Stomach (tissue), 19 donors: Measurements from ENCODE around the gene BLOC1S4. TPM values are rescaled to one million over a fixed set of nuclear protein-coding genes. Genes with fewer than 3 reads are reported as not detected.

Experiments
- DNase-seq, 2 donors: peaks; one replicate each; pipeline versions ENCODE4 v3.0.0 to v3.0.0-alpha.2; 2013 to 2019
- H3K27ac ChIP-seq, 5 donors: fragments of 200-600 bp in 4 of 5; sonication (generic) in 4 of 5; one replicate each; pipeline ENCODE4 v1.5.1; 2013 to 2019; ENCODE audit warnings: mild to moderate bottlenecking in 1 of 5, moderate library complexity in 1 of 5
- H3K27me3 ChIP-seq, 3 donors: fragments of 200-600 bp; sonication (generic); one replicate each; pipeline ENCODE4 v1.5.1; 2017 to 2019; ENCODE audit warnings: mixed run types in 1 of 3
- H3K36me3 ChIP-seq, 4 donors: fragments of 200-600 bp; sonication (generic); 1 replicate in 3 of 4; 2 replicates in 1 of 4; pipeline ENCODE4 v1.5.1; 2016 to 2019
- H3K4me1 ChIP-seq, 4 donors: fragments of 200-600 bp; sonication (generic); one replicate each; pipeline ENCODE4 v1.5.1; 2016 to 2019
- H3K4me3 ChIP-seq, 4 donors: fragments of 200-600 bp; sonication (generic) in 3 of 4; one replicate each; pipeline ENCODE4 v1.5.1; 2016 to 2019; ENCODE audit warnings: mild to moderate bottlenecking in 1 of 4
- H3K9me3 ChIP-seq, 4 donors: fragments of 200-600 bp; sonication (generic); one replicate each; pipeline ENCODE4 v1.5.1; 2016 to 2019
- CTCF ChIP-seq, 7 experiments: fragments of 450-650 bp in 4 of 7; fragments of 200-600 bp in 3 of 7; sonication (generic) in 3 of 7; IDR thresholded peaks; one replicate each; pipeline ENCODE4 v1.5.1; 2016 to 2019; ENCODE audit warnings: antibody characterized with exemption in 7 of 7, control low read depth in 2 of 7, mild to moderate bottlenecking in 1 of 7
- EP300 ChIP-seq: sonication (generic); formaldehyde crosslinking; IDR thresholded peaks from one replicate; pipeline ENCODE4 v1.6.1; 2017; ENCODE audit warnings: antibody characterized with exemption
- POLR2A ChIP-seq, 4 donors: fragments of 450-650 bp; IDR thresholded peaks; one replicate each; pipeline ENCODE4 v1.6.1; 2016; ENCODE audit warnings: antibody characterized with exemption in 4 of 4, control low read depth in 2 of 4, mild to moderate bottlenecking in 1 of 4, moderate library complexity in 1 of 4
- POLR2AphosphoS5 ChIP-seq, 3 donors: sonication (generic); formaldehyde crosslinking; IDR thresholded peaks; one replicate each; pipeline ENCODE4 v1.6.1; 2016; ENCODE audit warnings: antibody characterized with exemption in 3 of 3
- WGBS, 5 donors: extraction: QIAGEN DNeasy Blood & Tissue Kit in 3 of 5; methylation state at CpG; one replicate each; pipeline versions ENCODE4 v1.1.5 to v1.1.7; 2013 to 2018; 5-methylcytosine and 5-hydroxymethylcytosine counted together
- intact Hi-C: fragments of 100-400 bp; cut with DNase I; formaldehyde crosslinking; loops from one replicate; pipeline ENCODE4 v1.15.1; 2023; ENCODE audit warnings: low total_unique reads
- long read RNA-seq, 10 donors: transcript quantifications; one replicate each; lab custom pipeline, GENCODE V29; 2026
- polyA plus RNA-seq, 3 donors: library from polyadenylated mRNA; stranded (reverse); fragments of 200-250 nt; gene quantifications; one replicate each; pipeline ENCODE4 v1.2.3, GENCODE V29; 2013
- total RNA-seq, 5 donors: library from RNA; depleted of rRNA; stranded (reverse); fragments of >200 nt; gene quantifications; one replicate each; pipeline versions ENCODE4 v1.1.0 to v1.2.3, GENCODE V29; 2014 to 2016
- donor health status: healthy with polysubstance abuse.
- donor health status: Bipolar disorder and iron deficiency.
- donor health status: healthy.

Gene BLOC1S4, protein sequence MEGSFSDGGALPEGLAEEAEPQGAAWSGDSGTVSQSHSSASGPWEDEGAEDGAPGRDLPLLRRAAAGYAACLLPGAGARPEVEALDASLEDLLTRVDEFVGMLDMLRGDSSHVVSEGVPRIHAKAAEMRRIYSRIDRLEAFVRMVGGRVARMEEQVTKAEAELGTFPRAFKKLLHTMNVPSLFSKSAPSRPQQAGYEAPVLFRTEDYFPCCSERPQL
- total RNA-seq: 10 to 100 TPM in 4 of 5 donors, 1 to 10 TPM in 1; 9.5 to 64.3 (median 31.5) TPM
- 10 to 100 TPM in 1 of 3 donors, 1 to 10 TPM in 2; 8.4 to 13.1 (median 8.9) TPM for polyA plus RNA-seq
- long read RNA-seq, donor 1, transcript BLOC1S4-201 (1 exons, 1,617 nt): major isoform, 6 of 6 reads
- long read RNA-seq, donor 1, partial matches to known transcripts: 0 of 6 reads
- long read RNA-seq, donor 1, other reads (novel, unspliced or antisense): 0 of 6 reads
- long read RNA-seq, donor 2, transcript BLOC1S4-201 (1 exons, 1,617 nt): major isoform, 7 of 7 reads
- long read RNA-seq, donor 2, partial matches to known transcripts: 0 of 7 reads
- long read RNA-seq, donor 2, other reads (novel, unspliced or antisense): 0 of 7 reads
- long read RNA-seq, donor 3, transcript BLOC1S4-201 (1 exons, 1,617 nt): major isoform, 13 of 13 reads
- long read RNA-seq, donor 3, partial matches to known transcripts: 0 of 13 reads
- long read RNA-seq, donor 3, other reads (novel, unspliced or antisense): 0 of 13 reads
- long read RNA-seq, donor 4, partial matches to known transcripts: 0 of 2 reads
- long read RNA-seq, donor 4, other reads (novel, unspliced or antisense): 0 of 2 reads
- long read RNA-seq, donor 5, transcript BLOC1S4-201 (1 exons, 1,617 nt): major isoform, 28 of 28 reads
- long read RNA-seq, donor 5, partial matches to known transcripts: 0 of 28 reads
- long read RNA-seq, donor 5, other reads (novel, unspliced or antisense): 0 of 28 reads
- long read RNA-seq, donor 6: 0 reads
- long read RNA-seq, donor 7, transcript BLOC1S4-201 (1 exons, 1,617 nt): major isoform, 15 of 15 reads
- long read RNA-seq, donor 7, partial matches to known transcripts: 0 of 15 reads
- long read RNA-seq, donor 7, other reads (novel, unspliced or antisense): 0 of 15 reads
- long read RNA-seq, donor 8, transcript BLOC1S4-201 (1 exons, 1,617 nt): major isoform, 17 of 17 reads
- long read RNA-seq, donor 8, partial matches to known transcripts: 0 of 17 reads
- long read RNA-seq, donor 8, other reads (novel, unspliced or antisense): 0 of 17 reads
- long read RNA-seq, donor 9, transcript BLOC1S4-201 (1 exons, 1,617 nt): major isoform, 17 of 17 reads
- long read RNA-seq, donor 9, partial matches to known transcripts: 0 of 17 reads
- long read RNA-seq, donor 9, other reads (novel, unspliced or antisense): 0 of 17 reads
- long read RNA-seq, donor 10, transcript BLOC1S4-201 (1 exons, 1,617 nt): major isoform, 6 of 6 reads
- long read RNA-seq, donor 10, partial matches to known transcripts: 0 of 6 reads
- long read RNA-seq, donor 10, other reads (novel, unspliced or antisense): 0 of 6 reads

DNA sequence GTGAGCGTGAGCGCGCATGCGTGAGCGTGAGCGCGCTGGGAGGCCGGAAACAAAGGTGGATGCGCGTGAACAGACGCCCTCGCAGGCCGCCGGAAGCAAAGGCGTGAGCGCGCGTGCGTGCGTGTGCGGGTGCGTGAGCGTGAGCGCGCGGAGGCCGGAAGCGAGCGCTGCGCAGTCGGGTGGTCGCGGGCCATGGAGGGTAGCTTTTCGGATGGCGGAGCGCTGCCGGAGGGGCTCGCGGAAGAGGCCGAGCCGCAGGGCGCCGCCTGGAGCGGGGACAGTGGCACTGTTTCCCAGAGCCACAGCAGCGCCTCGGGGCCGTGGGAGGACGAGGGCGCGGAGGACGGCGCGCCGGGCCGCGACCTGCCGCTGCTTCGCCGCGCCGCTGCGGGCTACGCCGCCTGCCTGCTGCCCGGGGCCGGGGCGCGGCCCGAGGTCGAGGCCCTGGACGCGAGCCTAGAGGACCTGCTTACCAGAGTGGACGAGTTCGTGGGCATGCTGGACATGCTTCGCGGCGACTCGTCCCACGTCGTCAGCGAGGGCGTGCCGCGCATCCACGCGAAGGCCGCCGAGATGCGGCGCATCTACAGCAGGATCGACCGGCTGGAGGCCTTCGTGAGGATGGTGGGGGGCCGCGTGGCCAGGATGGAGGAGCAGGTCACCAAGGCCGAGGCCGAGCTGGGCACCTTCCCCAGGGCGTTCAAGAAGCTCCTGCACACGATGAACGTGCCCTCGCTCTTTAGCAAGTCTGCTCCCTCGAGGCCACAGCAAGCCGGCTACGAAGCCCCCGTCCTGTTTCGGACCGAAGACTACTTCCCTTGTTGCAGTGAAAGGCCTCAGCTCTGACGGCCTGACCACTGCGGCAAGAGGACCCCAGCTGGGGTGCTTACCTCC, at the start of gene BLOC1S4:
Gene BLOC1S4, plus strand, starts transcription at position 157 of the 894 bp plus-strand sequence. Its CDS starts 36 bp downstream, at position 193.
- TF ChIP-seq POLR2AphosphoS5 (IDR thresholded peaks at IDR 0.05): peak; percentile 94 to 99 (median 96)
- peak in 1 of 7 experiments; percentile 33 for TF ChIP-seq CTCF (IDR thresholded peaks at IDR 0.05)
- TF ChIP-seq POLR2A (IDR thresholded peaks at IDR 0.05): peak in 1 of 4 donors; percentile 40
- no peak for TF ChIP-seq EP300
- 0 to 1% (median 0%) methylated on average over 57 to 109 of the region's 109 CpGs for WGBS, 5 donors
- H3K27me3 ChIP-seq: no peaks in the 10 kb centered on the region
- DNase-seq: peak; percentile 90 to 98
- peak within 1 kb of the TSS; percentile 70 to 93 (median 85) for H3K4me3 ChIP-seq
- peak within 1 kb of the TSS; percentile 87 to 97 (median 94) for H3K27ac ChIP-seq
- no peaks in the 10 kb centered on the region for H3K9me3 ChIP-seq
- H3K4me1 ChIP-seq: peaks cover 22 to 38% (median 30%) of the 10 kb centered on the region in 4 donors
- no peaks in the 10 kb centered on the region for H3K36me3 ChIP-seq
- intact Hi-C loops: no loop called here

GRCh38 chr4:6668391-6668790, 47.6 kb upstream of the BLOC1S4 start:
- Histone ChIP-seq H3K4me3 (no peak overlapping the region), H3K9me3 (no peaks in the 10 kb centered on the region), H3K4me1 (peaks cover 6 to 25% (median 17%) of the 10 kb centered on the region in 4 donors), H3K27ac (peak overlapping the region in 2 of 5 donors; percentile 18 to 58), H3K27me3 (peaks cover 4 to 22% (median 19%) of the 10 kb centered on the region in 3 donors), H3K36me3 (peaks cover 0 to 13% (median 3%) of the 10 kb centered on the region in 4 donors)
- intact Hi-C loops: no loop called here
- WGBS, 5 donors: 45 to 63% (median 53%) methylated on average over 11 of the region's 11 CpGs
- TF ChIP-seq POLR2A (IDR thresholded peaks at IDR 0.05) (no peak), CTCF (IDR thresholded peaks at IDR 0.05) (no peak), POLR2AphosphoS5 (IDR thresholded peaks at IDR 0.05) (peak in 1 of 3 donors; percentile 24), EP300 (no peak)
- peak in 1 of 2 donors; percentile 59 for DNase-seq

DNA sequence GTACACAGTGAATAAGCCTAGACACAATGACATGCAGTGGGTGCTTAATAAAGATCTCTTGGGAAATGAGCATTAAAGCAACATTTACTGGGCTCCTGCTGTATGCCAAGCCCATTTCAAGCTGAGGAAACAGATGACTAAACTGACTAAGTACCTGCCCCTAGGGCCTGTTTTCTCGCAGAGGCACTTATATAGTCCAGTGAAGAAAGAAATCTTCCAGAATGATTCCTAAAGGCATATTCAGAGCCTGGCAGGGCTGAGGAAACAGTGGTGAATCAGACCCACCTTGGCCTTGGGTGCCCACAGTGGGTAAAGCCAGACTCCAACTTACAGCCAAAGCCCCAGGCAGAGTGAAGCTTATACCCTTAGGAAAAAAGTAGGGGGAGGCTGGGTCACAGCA, 44.3 kb upstream of the BLOC1S4 start:
- TF ChIP-seq CTCF (IDR thresholded peaks at IDR 0.05) (no peak), EP300 (no peak)
- no peak for DNase-seq
- 89 to 95% (median 91%) methylated on average over 1 of the region's 1 CpG for WGBS, 5 donors

More for the DNA sequence above, 44.3 kb upstream of the BLOC1S4 start:
- Histone ChIP-seq H3K9me3 (no peaks in the 10 kb centered on the region), H3K4me3 (no peak overlapping the region), H3K27ac (no peak overlapping the region), H3K4me1 (peaks cover 19 to 34% (median 28%) of the 10 kb centered on the region in 4 donors), H3K36me3 (peaks cover 0 to 19% (median 3%) of the 10 kb centered on the region in 4 donors), H3K27me3 (no peaks in the 10 kb centered on the region)
- intact Hi-C loops: no loop called here
